Kidney (tissue), 14 donors: ENCODE data around the gene NEK9. TPM values are rescaled to one million over a fixed set of nuclear protein-coding genes. Genes with fewer than 3 reads are reported as not detected.

Experiments
- DNase-seq, 5 donors: peaks; one replicate each; pipeline ENCODE4 v3.0.0-alpha.2; 2013 to 2020
- FAIRE-seq: peaks from 2 replicates; lab custom pipeline; 2012; peaks lifted over from hg19 to GRCh38; lab: Jason Lieb, UNC
- H3K27ac ChIP-seq, 2 donors: one replicate each; pipeline ENCODE4 v1.7.0; 2013; ENCODE audit warnings: low read depth in 2 of 2, low read length in 2 of 2, inconsistent platforms in 1 of 2
- H3K27me3 ChIP-seq: one replicate; pipeline ENCODE4 v1.7.1; 2013; ENCODE audit warnings: low read length, inconsistent platforms; ENCODE audit not compliant: control insufficient read depth, insufficient read depth
- H3K36me3 ChIP-seq, 3 donors: one replicate each; pipeline versions ENCODE4 v1.7.0 to v1.7.1; 2013; ENCODE audit warnings: low read length in 3 of 3, control low read depth in 1 of 3, inconsistent platforms in 1 of 3; ENCODE audit not compliant: insufficient read depth in 3 of 3, control insufficient read depth in 2 of 3
- H3K4me1 ChIP-seq, 3 donors: one replicate each; pipeline versions ENCODE4 v1.7.0 to v1.7.1; 2013; ENCODE audit warnings: low read length in 3 of 3, inconsistent platforms in 1 of 3, low read depth in 1 of 3; ENCODE audit not compliant: control insufficient read depth in 2 of 3, insufficient read depth in 2 of 3
- H3K4me3 ChIP-seq, 3 donors: one replicate each; pipeline versions ENCODE4 v1.7.0 to v1.8.1; 2013; ENCODE audit warnings: low read length in 3 of 3, control low read depth in 1 of 3, inconsistent platforms in 1 of 3
- H3K9ac ChIP-seq, 3 donors: one replicate each; pipeline versions ENCODE4 v1.7.0 to v1.7.1; 2013; ENCODE audit warnings: low read length in 3 of 3, control low read depth in 1 of 3, inconsistent platforms in 1 of 3
- H3K9me3 ChIP-seq, 3 donors: one replicate each; pipeline versions ENCODE4 v1.7.0 to v1.7.1; 2013; ENCODE audit warnings: low read length in 3 of 3, control low read depth in 1 of 3, inconsistent platforms in 1 of 3; ENCODE audit not compliant: control insufficient read depth in 2 of 3, insufficient read depth in 1 of 3
- intact Hi-C: fragments of 100-400 bp; cut with DNase I; formaldehyde crosslinking; loops from one replicate; pipeline ENCODE4 v1.11.1; 2022
- polyA plus RNA-seq: library from polyadenylated mRNA; stranded (reverse); fragments of 350-450 nt; fragmentation: Illumina TruSeq; extraction: RNeasy Lipid Tissue Mini Kit (QIAGEN cat#74804); gene quantifications from one replicate; pipeline ENCODE4 v1.2.3, GENCODE V29; 2014; ENCODE audit warnings: low read depth, low replicate concordance; ENCODE audit not compliant: insufficient read depth
- total RNA-seq: library from RNA; stranded (reverse); fragmentation: NEBNext Ultra II Directional; extraction: Animal tissue kit (Norgen Biotek cat#: 25700); gene quantifications from one replicate; pipeline ENCODE4 v1.2.1, GENCODE V29; 2021
- TF ChIP-seq, protein P1 (sequence below): IDR thresholded peaks from 3 replicates; pipeline ENCODE4 v1.5.1; 2012; ENCODE audit warnings: mild to moderate bottlenecking, moderate library complexity, borderline replicate concordance; ENCODE audit not compliant: insufficient read depth; ENCODE audit errors: extremely low read depth
- donor health status: control.
- donor health status: control.
- donor health status: control.
- donor health status: control.
- donor health status: control.
- donor health status: DM: yes; HTN: yes; CAD: no.
- donor health status: Normal renal cell carcinoma (clear cell type).

Gene NEK9
- total and polyA plus RNA-seq, 2 donors from 2014 or later: 25.4 to 81.5 TPM

DNA sequence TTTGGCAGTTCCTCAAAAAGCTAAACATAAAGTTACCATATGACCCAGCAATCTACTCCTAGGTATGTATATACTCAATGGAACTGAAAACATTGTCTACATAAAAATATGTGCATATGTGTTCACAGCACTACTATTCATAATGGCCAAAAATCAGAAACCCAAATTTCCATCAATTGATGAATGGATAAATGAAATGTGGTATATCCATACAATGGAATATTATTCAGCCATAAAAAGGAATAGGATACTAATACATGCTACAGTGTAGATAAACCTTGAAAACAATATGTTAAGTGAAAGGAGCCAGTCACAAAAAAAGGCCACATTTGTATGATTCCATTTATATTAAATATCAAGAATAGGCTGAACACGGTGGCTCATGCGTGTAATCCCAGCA is 66.4 kb downstream of the NEK9 start:
- Histone ChIP-seq H3K4me3 (no peak overlapping the region), H3K27me3 (no peaks in the 10 kb centered on the region), H3K36me3 (no peaks in the 10 kb centered on the region), H3K27ac (no peak overlapping the region), H3K9ac (no peak overlapping the region), H3K9me3 (no peaks in the 10 kb centered on the region), H3K4me1 (peaks cover 0 to 7% (median 4%) of the 10 kb centered on the region in 3 donors)
- TF ChIP-seq, protein P1, sequence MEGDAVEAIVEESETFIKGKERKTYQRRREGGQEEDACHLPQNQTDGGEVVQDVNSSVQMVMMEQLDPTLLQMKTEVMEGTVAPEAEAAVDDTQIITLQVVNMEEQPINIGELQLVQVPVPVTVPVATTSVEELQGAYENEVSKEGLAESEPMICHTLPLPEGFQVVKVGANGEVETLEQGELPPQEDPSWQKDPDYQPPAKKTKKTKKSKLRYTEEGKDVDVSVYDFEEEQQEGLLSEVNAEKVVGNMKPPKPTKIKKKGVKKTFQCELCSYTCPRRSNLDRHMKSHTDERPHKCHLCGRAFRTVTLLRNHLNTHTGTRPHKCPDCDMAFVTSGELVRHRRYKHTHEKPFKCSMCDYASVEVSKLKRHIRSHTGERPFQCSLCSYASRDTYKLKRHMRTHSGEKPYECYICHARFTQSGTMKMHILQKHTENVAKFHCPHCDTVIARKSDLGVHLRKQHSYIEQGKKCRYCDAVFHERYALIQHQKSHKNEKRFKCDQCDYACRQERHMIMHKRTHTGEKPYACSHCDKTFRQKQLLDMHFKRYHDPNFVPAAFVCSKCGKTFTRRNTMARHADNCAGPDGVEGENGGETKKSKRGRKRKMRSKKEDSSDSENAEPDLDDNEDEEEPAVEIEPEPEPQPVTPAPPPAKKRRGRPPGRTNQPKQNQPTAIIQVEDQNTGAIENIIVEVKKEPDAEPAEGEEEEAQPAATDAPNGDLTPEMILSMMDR: no peak
- FAIRE-seq: no peak
- no peak for DNase-seq
- intact Hi-C loops: no loop called here

DNA sequence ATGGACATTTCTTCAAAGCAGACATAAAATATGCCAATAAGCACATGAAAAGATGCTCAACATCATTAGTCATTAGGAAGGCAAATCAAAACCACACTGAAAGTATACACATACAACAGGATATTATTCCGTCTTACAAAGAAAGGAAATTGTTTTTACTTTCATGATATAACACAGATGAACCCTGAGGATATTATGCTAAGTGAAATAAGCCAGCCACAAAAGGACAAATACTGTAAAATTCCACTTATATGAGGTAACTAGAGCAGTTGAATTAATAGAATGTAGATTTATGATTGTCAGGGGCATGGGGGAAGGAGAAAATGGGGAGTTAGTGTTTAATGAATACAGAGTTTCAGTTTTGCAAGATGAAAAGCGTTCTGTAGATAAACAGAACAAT is 67.2 kb downstream of the NEK9 start:
- Histone ChIP-seq H3K4me3 (no peak overlapping the region), H3K4me1 (peaks cover 0 to 7% (median 4%) of the 10 kb centered on the region in 3 donors), H3K9ac (no peak overlapping the region), H3K27me3 (no peaks in the 10 kb centered on the region), H3K9me3 (no peaks in the 10 kb centered on the region), H3K27ac (no peak overlapping the region), H3K36me3 (no peaks in the 10 kb centered on the region)
- TF ChIP-seq, protein P1: no peak
- intact Hi-C loops: no loop called here
- DNase-seq (peak in 1 of 5 donors; percentile 25), FAIRE-seq (no peak)

GRCh38 chr14:75054421-75054820 is 72.4 kb downstream of the NEK9 start:
- Histone ChIP-seq H3K27me3 (no peaks in the 10 kb centered on the region), H3K36me3 (no peaks in the 10 kb centered on the region), H3K4me1 (peaks cover 0 to 3% (median under 1%) of the 10 kb centered on the region in 3 donors), H3K27ac (no peak overlapping the region), H3K9ac (no peak overlapping the region), H3K9me3 (no peaks in the 10 kb centered on the region), H3K4me3 (no peak overlapping the region)
- FAIRE-seq (no peak), DNase-seq (no peak)
- intact Hi-C loops: no loop called here
- TF ChIP-seq, protein P1: no peak
